Astrocyte (in vitro differentiated cells and primary cell): ENCODE data around the gene NAIP.
"Not testable (repeated sequence)": the region's sequence is repeated elsewhere in the genome, so short reads cannot be mapped to it uniquely, and the experiment has no call there.

Source experiments
- EZH2 ChIP-seq: IDR thresholded peaks from 2 replicates; pipeline ENCODE4 v1.6.1; 2012; ENCODE audit warnings: mild to moderate bottlenecking, low read length, inconsistent platforms; ENCODE audit not compliant: insufficient read depth
- TF ChIP-seq, protein P1 (sequence below): IDR thresholded peaks from 2 replicates; pipeline ENCODE4 v1.5.1; 2011; ENCODE audit warnings: low read depth, mild to moderate bottlenecking, inconsistent platforms, low read length, moderate library complexity; ENCODE audit not compliant: insufficient read depth

DNA sequence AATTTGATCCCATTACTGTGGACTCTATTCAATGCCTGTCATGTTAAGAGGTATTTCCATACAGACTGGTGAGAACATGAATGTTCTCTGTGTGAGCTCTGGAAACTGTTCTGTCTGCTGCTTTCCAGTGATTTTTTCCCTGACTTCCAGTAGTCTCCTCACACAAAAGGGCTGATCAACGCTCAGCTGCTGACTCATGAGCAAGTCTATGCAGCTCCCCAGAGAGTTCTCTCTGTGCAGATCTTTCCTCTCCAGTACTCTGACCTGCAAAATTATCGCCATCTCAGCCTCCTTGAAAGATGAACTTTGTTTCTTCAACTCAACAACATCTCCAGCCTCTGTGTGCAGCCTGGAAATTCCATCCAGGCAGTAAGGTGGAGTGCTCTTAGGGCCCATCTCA, 19.0 kb upstream of the NAIP start:
- TF ChIP-seq, protein P1, sequence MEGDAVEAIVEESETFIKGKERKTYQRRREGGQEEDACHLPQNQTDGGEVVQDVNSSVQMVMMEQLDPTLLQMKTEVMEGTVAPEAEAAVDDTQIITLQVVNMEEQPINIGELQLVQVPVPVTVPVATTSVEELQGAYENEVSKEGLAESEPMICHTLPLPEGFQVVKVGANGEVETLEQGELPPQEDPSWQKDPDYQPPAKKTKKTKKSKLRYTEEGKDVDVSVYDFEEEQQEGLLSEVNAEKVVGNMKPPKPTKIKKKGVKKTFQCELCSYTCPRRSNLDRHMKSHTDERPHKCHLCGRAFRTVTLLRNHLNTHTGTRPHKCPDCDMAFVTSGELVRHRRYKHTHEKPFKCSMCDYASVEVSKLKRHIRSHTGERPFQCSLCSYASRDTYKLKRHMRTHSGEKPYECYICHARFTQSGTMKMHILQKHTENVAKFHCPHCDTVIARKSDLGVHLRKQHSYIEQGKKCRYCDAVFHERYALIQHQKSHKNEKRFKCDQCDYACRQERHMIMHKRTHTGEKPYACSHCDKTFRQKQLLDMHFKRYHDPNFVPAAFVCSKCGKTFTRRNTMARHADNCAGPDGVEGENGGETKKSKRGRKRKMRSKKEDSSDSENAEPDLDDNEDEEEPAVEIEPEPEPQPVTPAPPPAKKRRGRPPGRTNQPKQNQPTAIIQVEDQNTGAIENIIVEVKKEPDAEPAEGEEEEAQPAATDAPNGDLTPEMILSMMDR = not testable (repeated sequence)
- TF ChIP-seq EZH2 = not testable (repeated sequence)
